Nephron (organoid): Measurements from ENCODE around the gene DNMT3L.
A peak's percentile ranks its signal among the peaks of the same experiment; 100 is the strongest.

ENCODE experiments used
- H3K27ac Mint-ChIP-seq, 3 experiments: 2 replicates each; pipeline ENCODE4 v1.8.0; 2020; ENCODE audit warnings: mixed read lengths in 3 of 3, mild to moderate bottlenecking in 2 of 3, moderate library complexity in 1 of 3
- H3K27me3 Mint-ChIP-seq: 2 replicates; pipeline ENCODE4 v1.8.0; 2021; ENCODE audit warnings: low read depth, mild to moderate bottlenecking, moderate library complexity, mixed read lengths
- H3K36me3 Mint-ChIP-seq: 2 replicates; pipeline ENCODE4 v1.8.0; 2020; ENCODE audit warnings: low read depth, mixed read lengths
- H3K4me1 Mint-ChIP-seq: 2 replicates; pipeline ENCODE4 v1.8.0; 2020; ENCODE audit warnings: mixed read lengths
- H3K4me3 Mint-ChIP-seq, 3 experiments: 2 replicates each; pipeline ENCODE4 v1.8.0; 2020; ENCODE audit warnings: mild to moderate bottlenecking in 3 of 3, mixed read lengths in 3 of 3, moderate library complexity in 2 of 3
- H3K9me3 Mint-ChIP-seq: 2 replicates; pipeline ENCODE4 v1.8.0; 2020; ENCODE audit warnings: mixed read lengths
- CTCF ChIP-seq, 3 experiments: fragments of 200-600 bp; sonication (generic); IDR thresholded peaks; one replicate each; pipeline ENCODE4 v1.5.0; 2021; ENCODE audit warnings: antibody characterized with exemption in 3 of 3; ENCODE audit not compliant: unreplicated experiment in 3 of 3

Gene DNMT3L

GRCh38 chr21:44299458-44300261 lies 38.0 kb upstream of the DNMT3L start, which contains the start of gene PFKL:
PFKL (plus strand) TSS chr21:44300053; CDS start chr21:44300106, 53 bp downstream.
- H3K9me3 Mint-ChIP-seq, result no peaks in the 10 kb centered on the region
- TF ChIP-seq CTCF (IDR thresholded peaks at IDR 0.05; ENCODE audit: unreplicated experiment in 3 of 3), result no peak
- peaks cover 3% of the 10 kb centered on the region for H3K27me3 Mint-ChIP-seq
- H3K36me3 Mint-ChIP-seq, result no peaks in the 10 kb centered on the region
- peak within 1 kb of the TSS; percentile 86 to 93 (median 92) for H3K4me3 Mint-ChIP-seq
- peaks cover 22% of the 10 kb centered on the region for H3K4me1 Mint-ChIP-seq
- peak within 1 kb of the TSS; percentile 82 to 95 (median 94) for H3K27ac Mint-ChIP-seq

- peaks cover 3% of the 10 kb centered on the region for H3K27me3 Mint-ChIP-seq
- H3K4me1 Mint-ChIP-seq, result peaks cover 19% of the 10 kb centered on the region
- H3K4me3 Mint-ChIP-seq, result peak overlapping the region; percentile 86 to 93 (median 92)
- H3K27ac Mint-ChIP-seq, result peak overlapping the region; percentile 82 to 95 (median 94)
- no peaks in the 10 kb centered on the region for H3K36me3 Mint-ChIP-seq
- no peaks in the 10 kb centered on the region for H3K9me3 Mint-ChIP-seq
- no peak for TF ChIP-seq CTCF (IDR thresholded peaks at IDR 0.05; ENCODE audit: unreplicated experiment in 3 of 3)
These were observed 37.4 kb upstream of the DNMT3L start for GRCh38 chr21:44299085-44299457.

- Mint-ChIP-seq H3K4me1 (peaks cover 14% of the 10 kb centered on the region), H3K4me3 (peak overlapping the region; percentile 43 to 72 (median 56))
- no peak for TF ChIP-seq CTCF (IDR thresholded peaks at IDR 0.05; ENCODE audit: unreplicated experiment in 3 of 3)
These were observed 36.6 kb upstream of the DNMT3L start for GRCh38 chr21:44298301-44298700.

GRCh38 chr21:44297525-44298290 lies 36.0 kb upstream of the DNMT3L start:
- Mint-ChIP-seq H3K27ac (peak overlapping the region in 1 of 3 experiments; percentile 64), H3K9me3 (no peaks in the 10 kb centered on the region), H3K4me3 (peak overlapping the region; percentile 6 to 77 (median 68)), H3K4me1 (peaks cover 12% of the 10 kb centered on the region), H3K36me3 (no peaks in the 10 kb centered on the region), H3K27me3 (peaks cover 3% of the 10 kb centered on the region)
- TF ChIP-seq CTCF (IDR thresholded peaks at IDR 0.05; ENCODE audit: unreplicated experiment in 3 of 3), result peak; percentile 70 to 86 (median 84)

More at GRCh38 chr21:44298301-44298700, 36.6 kb upstream of the DNMT3L start:
- Mint-ChIP-seq H3K36me3 (no peaks in the 10 kb centered on the region), H3K27me3 (peaks cover 3% of the 10 kb centered on the region), H3K27ac (no peak overlapping the region), H3K9me3 (no peaks in the 10 kb centered on the region)

- Mint-ChIP-seq H3K36me3 (no peaks in the 10 kb centered on the region), H3K4me3 (no peak overlapping the region), H3K4me1 (peaks cover 5% of the 10 kb centered on the region), H3K9me3 (no peaks in the 10 kb centered on the region), H3K27me3 (peaks cover 9% of the 10 kb centered on the region), H3K27ac (no peak overlapping the region)
- TF ChIP-seq CTCF (IDR thresholded peaks at IDR 0.05; ENCODE audit: unreplicated experiment in 3 of 3), result no peak
These were observed 35.2 kb upstream of the DNMT3L start for GRCh38 chr21:44296916-44297315.
